Activated T-helper 17 cell treated with anti-CD3 and anti-CD28 coated beads, Interleukin-2, amount 50 U/mL, for 72 hours (primary cell): ENCODE results near the gene COL27A1. TPM values are rescaled to one million over a fixed set of nuclear protein-coding genes. Genes with fewer than 3 reads are reported as not detected.

ENCODE experiments used
- ATAC-seq: fragments of 150-1000 bp; cut with Tn5 transposase; replicated peaks from 2 replicates; pipeline ENCODE4 v1.10.0; 2021; ENCODE audit warnings: mild to moderate bottlenecking, moderate library complexity
- H3K27ac Mint-ChIP-seq: one replicate; pipeline ENCODE4 v1.8.0; 2022; ENCODE audit warnings: mixed read lengths
- H3K27me3 Mint-ChIP-seq: one replicate; pipeline ENCODE4 v1.8.0; 2022; ENCODE audit warnings: mixed read lengths
- H3K36me3 Mint-ChIP-seq: one replicate; pipeline ENCODE4 v1.8.0; 2022; ENCODE audit warnings: low read depth, mild to moderate bottlenecking, mixed read lengths
- H3K4me1 Mint-ChIP-seq: one replicate; pipeline ENCODE4 v1.8.0; 2022; ENCODE audit warnings: mixed read lengths
- H3K4me3 Mint-ChIP-seq: one replicate; pipeline ENCODE4 v1.8.0; 2022; ENCODE audit warnings: mild to moderate bottlenecking, mixed read lengths
- H3K9me3 Mint-ChIP-seq: one replicate; pipeline ENCODE4 v1.8.0; 2022; ENCODE audit warnings: mixed read lengths
- total RNA-seq, 2 donors: library from RNA; stranded (reverse); gene quantifications; one replicate each; pipeline ENCODE4 v1.2.3, GENCODE V29; 2022

COL27A1 gene
- total RNA-seq, 2 donors from 2014 or later: 7.8 to 12.0 TPM

- Mint-ChIP-seq H3K27ac (no peak overlapping the region), H3K9me3 (no peaks in the 10 kb centered on the region), H3K27me3 (peaks cover 9% of the 10 kb centered on the region), H3K36me3 (no peaks in the 10 kb centered on the region), H3K4me1 (no peaks in the 10 kb centered on the region), H3K4me3 (no peak overlapping the region)
- no peak for ATAC-seq
These were observed 108.6 kb downstream of the COL27A1 start for GRCh38 chr9:114263853-114264510.

GRCh38 chr9:114264806-114265550 lies 109.6 kb downstream of the COL27A1 start:
- ATAC-seq: no peak
- Mint-ChIP-seq H3K36me3 (no peaks in the 10 kb centered on the region), H3K27me3 (peaks cover 9% of the 10 kb centered on the region), H3K4me3 (no peak overlapping the region), H3K9me3 (no peaks in the 10 kb centered on the region), H3K4me1 (no peaks in the 10 kb centered on the region), H3K27ac (no peak overlapping the region)

- Mint-ChIP-seq H3K27me3 (peaks cover 9% of the 10 kb centered on the region), H3K9me3 (no peaks in the 10 kb centered on the region), H3K4me3 (no peak overlapping the region), H3K27ac (no peak overlapping the region), H3K4me1 (no peaks in the 10 kb centered on the region), H3K36me3 (no peaks in the 10 kb centered on the region)
- ATAC-seq: no peak
These were observed 111.6 kb downstream of the COL27A1 start for GRCh38 chr9:114266969-114267368.

- no peaks in the 10 kb centered on the region for H3K9me3 Mint-ChIP-seq
- no peaks in the 10 kb centered on the region for H3K4me1 Mint-ChIP-seq
- H3K27ac Mint-ChIP-seq: no peak overlapping the region
- ATAC-seq: no peak
- H3K4me3 Mint-ChIP-seq: no peak overlapping the region
- H3K36me3 Mint-ChIP-seq: no peaks in the 10 kb centered on the region
- peaks cover 9% of the 10 kb centered on the region for H3K27me3 Mint-ChIP-seq
These were observed 113.7 kb downstream of the COL27A1 start for GRCh38 chr9:114269023-114269422.

- Mint-ChIP-seq H3K4me1 (no peaks in the 10 kb centered on the region), H3K4me3 (no peak overlapping the region), H3K27me3 (peaks cover 8% of the 10 kb centered on the region), H3K9me3 (no peaks in the 10 kb centered on the region), H3K36me3 (no peaks in the 10 kb centered on the region), H3K27ac (no peak overlapping the region)
- ATAC-seq: no peak
These were observed 115.0 kb downstream of the COL27A1 start for GRCh38 chr9:114270120-114270975.

- Mint-ChIP-seq H3K9me3 (no peaks in the 10 kb centered on the region), H3K4me3 (no peak overlapping the region), H3K27me3 (no peaks in the 10 kb centered on the region), H3K27ac (no peak overlapping the region), H3K36me3 (no peaks in the 10 kb centered on the region), H3K4me1 (no peaks in the 10 kb centered on the region)
- ATAC-seq: no peak
These were observed 116.5 kb downstream of the COL27A1 start for GRCh38 chr9:114271556-114272510.

- H3K27me3 Mint-ChIP-seq: no peaks in the 10 kb centered on the region
- no peaks in the 10 kb centered on the region for H3K9me3 Mint-ChIP-seq
- H3K27ac Mint-ChIP-seq: no peak overlapping the region
- H3K4me3 Mint-ChIP-seq: no peak overlapping the region
- H3K4me1 Mint-ChIP-seq: peaks cover 1% of the 10 kb centered on the region
- H3K36me3 Mint-ChIP-seq: no peaks in the 10 kb centered on the region
- no peak for ATAC-seq
These were observed 117.5 kb downstream of the COL27A1 start for GRCh38 chr9:114272739-114273431.

- Mint-ChIP-seq H3K4me1 (peaks cover 6% of the 10 kb centered on the region), H3K9me3 (no peaks in the 10 kb centered on the region), H3K27me3 (no peaks in the 10 kb centered on the region), H3K4me3 (no peak overlapping the region), H3K36me3 (no peaks in the 10 kb centered on the region), H3K27ac (no peak overlapping the region)
- no peak for ATAC-seq
These were observed 118.1 kb downstream of the COL27A1 start for GRCh38 chr9:114273461-114273881.

GRCh38 chr9:114274217-114274616 lies 118.9 kb downstream of the COL27A1 start:
- no peaks in the 10 kb centered on the region for H3K9me3 Mint-ChIP-seq
- H3K36me3 Mint-ChIP-seq: no peaks in the 10 kb centered on the region

GRCh38 chr9:114275246-114276004 lies 120.1 kb downstream of the COL27A1 start:
- Mint-ChIP-seq H3K27ac (no peak overlapping the region), H3K4me1 (peaks cover 6% of the 10 kb centered on the region), H3K27me3 (no peaks in the 10 kb centered on the region), H3K4me3 (no peak overlapping the region), H3K9me3 (no peaks in the 10 kb centered on the region), H3K36me3 (no peaks in the 10 kb centered on the region)
- no peak for ATAC-seq

More at GRCh38 chr9:114274217-114274616, 118.9 kb downstream of the COL27A1 start:
- H3K27ac Mint-ChIP-seq: no peak overlapping the region
- H3K4me3 Mint-ChIP-seq: no peak overlapping the region
- no peak for ATAC-seq
- no peaks in the 10 kb centered on the region for H3K27me3 Mint-ChIP-seq
- peaks cover 6% of the 10 kb centered on the region for H3K4me1 Mint-ChIP-seq

GRCh38 chr9:114276908-114277821 lies 121.8 kb downstream of the COL27A1 start:
- ATAC-seq: no peak
- Mint-ChIP-seq H3K4me3 (no peak overlapping the region), H3K27ac (no peak overlapping the region), H3K9me3 (no peaks in the 10 kb centered on the region), H3K4me1 (peaks cover 6% of the 10 kb centered on the region), H3K27me3 (no peaks in the 10 kb centered on the region), H3K36me3 (no peaks in the 10 kb centered on the region)

- Mint-ChIP-seq H3K4me3 (no peak overlapping the region), H3K36me3 (no peaks in the 10 kb centered on the region), H3K4me1 (peaks cover 6% of the 10 kb centered on the region), H3K27me3 (no peaks in the 10 kb centered on the region), H3K27ac (no peak overlapping the region), H3K9me3 (no peaks in the 10 kb centered on the region)
- no peak for ATAC-seq
These were observed 123.0 kb downstream of the COL27A1 start for GRCh38 chr9:114278356-114278755.
